Thyroid gland (tissue), 4 donors: ENCODE data around the gene SSX4B.

Source experiments
- CTCF ChIP-seq, 6 experiments: fragments of 200-600 bp in 3 of 6; fragments of 450-650 bp in 3 of 6; sonication (generic) in 3 of 6; IDR thresholded peaks; one replicate each; pipeline ENCODE4 v1.5.1; 2016 to 2019; ENCODE audit warnings: antibody characterized with exemption in 6 of 6, mild to moderate bottlenecking in 2 of 6, inconsistent platforms in 1 of 6, moderate library complexity in 1 of 6
- POLR2A ChIP-seq, 2 donors: fragments of 450-650 bp; IDR thresholded peaks; one replicate each; pipeline ENCODE4 v1.6.1; 2017; ENCODE audit warnings: antibody characterized with exemption in 2 of 2, mild to moderate bottlenecking in 2 of 2, moderate library complexity in 1 of 2

- TF ChIP-seq POLR2A (IDR thresholded peaks at IDR 0.05) (no peak), CTCF (IDR thresholded peaks at IDR 0.05) (no peak)
These were observed 39.9 kb upstream of the SSX4B start for GRCh38 chrX:48451708-48452107.
